ENCODE results near the gene WDR64. TPM values are rescaled to one million over a fixed set of nuclear protein-coding genes. Genes with fewer than 3 reads are reported as not detected.
"Not testable (repeated sequence)": the region's sequence is repeated elsewhere in the genome, so short reads cannot be mapped to it uniquely, and the experiment has no call there.

WDR64 gene
- total RNA-seq, 1 donor: not detected

DNA sequence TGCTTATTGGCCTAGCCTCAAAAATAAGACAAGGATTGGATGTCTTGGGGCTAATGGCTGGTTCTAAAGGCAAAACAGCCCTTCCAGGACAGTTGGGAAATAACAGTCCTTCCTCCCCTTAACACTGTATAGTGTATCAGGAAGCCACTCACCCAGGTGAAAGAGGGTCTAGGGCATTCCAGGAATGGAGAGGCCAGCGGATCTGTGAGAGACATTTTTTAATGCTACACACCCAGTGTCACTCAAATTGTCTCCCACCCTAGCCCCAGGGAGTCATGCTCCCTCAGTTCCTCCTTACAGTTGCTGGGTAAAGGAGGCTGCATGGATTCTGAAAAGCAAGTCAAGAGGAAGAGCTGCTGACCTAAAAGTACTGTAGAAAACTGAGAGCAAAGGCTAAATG, 171.8 kb downstream of the WDR64 start:
- no peak for DNase-seq (ENCODE audit: insufficient read length, low spot score, missing footprints)
- Histone ChIP-seq H2AFZ (ENCODE audit: low read length) (no peak overlapping the region), H3K4me2 (ENCODE audit: insufficient read depth, low read length) (no peak overlapping the region), H3K4me3 (ENCODE audit: insufficient read depth, low read length) (no peak overlapping the region), H3K9me3 (ENCODE audit: low read depth, low read length) (no peaks in the 10 kb centered on the region), H3K27ac (ENCODE audit: low read depth, low read length) (no peak overlapping the region), H3K27me3 (ENCODE audit: insufficient read depth, low read length) (no peaks in the 10 kb centered on the region), H3K4me1 (ENCODE audit: insufficient read depth, low read length) (peaks cover 9% of the 10 kb centered on the region), H4K20me1 (ENCODE audit: insufficient read depth, low read length) (no peaks in the 10 kb centered on the region), H3K79me2 (ENCODE audit: insufficient read depth, low read length) (no peaks in the 10 kb centered on the region), H3K36me3 (ENCODE audit: insufficient read depth, low read length) (no peaks in the 10 kb centered on the region)
- TF ChIP-seq, protein P1, sequence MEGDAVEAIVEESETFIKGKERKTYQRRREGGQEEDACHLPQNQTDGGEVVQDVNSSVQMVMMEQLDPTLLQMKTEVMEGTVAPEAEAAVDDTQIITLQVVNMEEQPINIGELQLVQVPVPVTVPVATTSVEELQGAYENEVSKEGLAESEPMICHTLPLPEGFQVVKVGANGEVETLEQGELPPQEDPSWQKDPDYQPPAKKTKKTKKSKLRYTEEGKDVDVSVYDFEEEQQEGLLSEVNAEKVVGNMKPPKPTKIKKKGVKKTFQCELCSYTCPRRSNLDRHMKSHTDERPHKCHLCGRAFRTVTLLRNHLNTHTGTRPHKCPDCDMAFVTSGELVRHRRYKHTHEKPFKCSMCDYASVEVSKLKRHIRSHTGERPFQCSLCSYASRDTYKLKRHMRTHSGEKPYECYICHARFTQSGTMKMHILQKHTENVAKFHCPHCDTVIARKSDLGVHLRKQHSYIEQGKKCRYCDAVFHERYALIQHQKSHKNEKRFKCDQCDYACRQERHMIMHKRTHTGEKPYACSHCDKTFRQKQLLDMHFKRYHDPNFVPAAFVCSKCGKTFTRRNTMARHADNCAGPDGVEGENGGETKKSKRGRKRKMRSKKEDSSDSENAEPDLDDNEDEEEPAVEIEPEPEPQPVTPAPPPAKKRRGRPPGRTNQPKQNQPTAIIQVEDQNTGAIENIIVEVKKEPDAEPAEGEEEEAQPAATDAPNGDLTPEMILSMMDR (IDR thresholded peaks at IDR 0.05; ENCODE audit: extremely low read depth, low read depth, low read length): no peak

DNA sequence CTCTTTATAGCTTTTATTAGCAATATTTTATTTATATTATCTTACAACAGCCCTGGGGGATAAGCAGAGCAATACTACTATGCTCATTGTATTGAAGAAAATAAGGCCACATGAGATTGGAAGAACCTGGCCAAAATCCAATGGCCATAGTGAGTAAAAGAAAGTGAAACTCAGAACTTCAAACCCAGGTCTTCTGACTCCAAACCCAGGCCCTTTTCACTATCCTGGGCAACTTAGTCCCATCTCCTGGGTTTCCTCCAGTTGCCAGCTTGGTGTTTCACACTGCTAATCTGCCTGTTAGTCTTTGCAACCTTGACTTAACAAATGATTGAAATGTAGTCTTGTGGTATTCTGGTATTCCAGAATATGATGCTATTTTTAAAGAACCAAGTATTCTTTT, 173.5 kb downstream of the WDR64 start:
- peaks cover 9% of the 10 kb centered on the region for H3K4me1 ChIP-seq (ENCODE audit: insufficient read depth, low read length)
- H3K79me2 ChIP-seq (ENCODE audit: insufficient read depth, low read length): no peaks in the 10 kb centered on the region
- H4K20me1 ChIP-seq (ENCODE audit: insufficient read depth, low read length): no peaks in the 10 kb centered on the region
- H3K36me3 ChIP-seq (ENCODE audit: insufficient read depth, low read length): no peaks in the 10 kb centered on the region
- no peaks in the 10 kb centered on the region for H3K9me3 ChIP-seq (ENCODE audit: low read depth, low read length)
- peak overlapping the region; percentile 80 for H2AFZ ChIP-seq (ENCODE audit: low read length)
- no peak for DNase-seq (ENCODE audit: insufficient read length, low spot score, missing footprints)
- H3K27me3 ChIP-seq (ENCODE audit: insufficient read depth, low read length): no peaks in the 10 kb centered on the region
- H3K4me2 ChIP-seq (ENCODE audit: insufficient read depth, low read length): peak overlapping the region; percentile 46
- no peak overlapping the region for H3K4me3 ChIP-seq (ENCODE audit: insufficient read depth, low read length)
- TF ChIP-seq, protein P1 (IDR thresholded peaks at IDR 0.05; ENCODE audit: extremely low read depth, low read depth, low read length): no peak
- no peak overlapping the region for H3K27ac ChIP-seq (ENCODE audit: low read depth, low read length)

DNA sequence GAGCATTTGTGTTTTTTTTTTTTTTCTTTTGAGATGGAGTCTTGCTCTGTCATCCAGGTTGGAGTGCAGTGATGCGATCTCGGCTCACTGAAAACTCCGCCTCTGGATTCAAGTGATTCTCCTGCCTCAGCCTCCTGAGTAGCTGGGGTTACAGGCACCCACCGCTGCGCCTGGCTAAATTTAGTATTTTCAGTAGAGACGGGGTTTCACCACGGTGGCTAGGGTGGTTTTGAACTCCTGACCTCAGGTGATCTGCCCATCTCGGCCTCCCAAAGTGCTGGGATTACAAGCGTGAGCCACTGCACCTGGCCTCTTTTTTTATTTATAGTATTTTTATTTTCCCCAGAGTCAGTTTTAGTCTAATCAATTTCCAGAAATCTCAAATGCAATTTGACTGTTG, 174.5 kb downstream of the WDR64 start:
- H3K27ac ChIP-seq (ENCODE audit: low read depth, low read length); H3K4me1 ChIP-seq (ENCODE audit: insufficient read depth, low read length); H3K36me3 ChIP-seq (ENCODE audit: insufficient read depth, low read length); H3K4me3 ChIP-seq (ENCODE audit: insufficient read depth, low read length); H4K20me1 ChIP-seq (ENCODE audit: insufficient read depth, low read length); H3K27me3 ChIP-seq (ENCODE audit: insufficient read depth, low read length); H3K4me2 ChIP-seq (ENCODE audit: insufficient read depth, low read length); DNase-seq (ENCODE audit: insufficient read length, low spot score, missing footprints); H3K9me3 ChIP-seq (ENCODE audit: low read depth, low read length); H3K79me2 ChIP-seq (ENCODE audit: insufficient read depth, low read length); H2AFZ ChIP-seq (ENCODE audit: low read length): not testable (repeated sequence)

GRCh38 chr1:241827264-241827663, 175.2 kb downstream of the WDR64 start:
- H3K79me2 ChIP-seq (ENCODE audit: insufficient read depth, low read length): no peaks in the 10 kb centered on the region
- no peak for DNase-seq (ENCODE audit: insufficient read length, low spot score, missing footprints)
- H4K20me1 ChIP-seq (ENCODE audit: insufficient read depth, low read length): no peaks in the 10 kb centered on the region
- H3K27me3 ChIP-seq (ENCODE audit: insufficient read depth, low read length): no peaks in the 10 kb centered on the region
- no peak overlapping the region for H3K27ac ChIP-seq (ENCODE audit: low read depth, low read length)
- H3K4me2 ChIP-seq (ENCODE audit: insufficient read depth, low read length): no peak overlapping the region
- H2AFZ ChIP-seq (ENCODE audit: low read length): no peak overlapping the region
- H3K4me1 ChIP-seq (ENCODE audit: insufficient read depth, low read length): peaks cover 5% of the 10 kb centered on the region
- no peaks in the 10 kb centered on the region for H3K9me3 ChIP-seq (ENCODE audit: low read depth, low read length)
- no peak overlapping the region for H3K4me3 ChIP-seq (ENCODE audit: insufficient read depth, low read length)
- TF ChIP-seq, protein P1 (IDR thresholded peaks at IDR 0.05; ENCODE audit: extremely low read depth, low read depth, low read length): no peak
- H3K36me3 ChIP-seq (ENCODE audit: insufficient read depth, low read length): no peaks in the 10 kb centered on the region
